BJ (cell line): Measurements from ENCODE around the gene PACS2. TPM values are rescaled to one million over a fixed set of nuclear protein-coding genes. Genes with fewer than 3 reads are reported as not detected.

ENCODE experiments used
- CTCF ChIA-PET: fragments of 350-600 bp; formaldehyde crosslinking; extraction: SDS; loops from one replicate; lab custom pipeline; 2021; ENCODE audit warnings: antibody characterized with exemption, inconsistent platforms; lab: Yijun Ruan, JAX
- POLR2A ChIA-PET: fragments of 300-600 bp; sonication (Branson Sonifier 250); formaldehyde crosslinking; extraction: SDS; loops from one replicate; lab custom pipeline; 2021; ENCODE audit warnings: antibody characterized with exemption; lab: Charles Lee
- DNase-seq: peaks from one replicate; pipeline ENCODE4 v3.0.0-alpha.2; 2011; ENCODE audit warnings: low read depth
- H3K27me3 ChIP-seq: 2 replicates; pipeline ENCODE4 v1.6.0; 2011; ENCODE audit warnings: low read length; ENCODE audit not compliant: control insufficient read depth, insufficient read depth
- H3K36me3 ChIP-seq: 2 replicates; pipeline ENCODE4 v1.5.1; 2011; ENCODE audit warnings: low read length; ENCODE audit not compliant: control insufficient read depth, insufficient read depth
- H3K4me3 ChIP-seq: 2 replicates; pipeline ENCODE4 v1.5.1; 2011; ENCODE audit warnings: low read depth, mild to moderate bottlenecking, control low read depth, low read length
- polyA plus RNA-seq: library from polyadenylated mRNA; depleted of rRNA; stranded (reverse); fragments of >200 nt; gene quantifications from 2 replicates; pipeline ENCODE4 v1.2.3, GENCODE V29; 2011
- TF ChIP-seq, protein P1 (sequence below): IDR thresholded peaks from 2 replicates; pipeline ENCODE4 v1.5.1; 2011; ENCODE audit warnings: low read depth, mild to moderate bottlenecking, control low read depth, inconsistent platforms, low read length, moderate library complexity; ENCODE audit not compliant: insufficient read depth

PACS2 gene
- polyA plus RNA-seq, 1 experiment = 21.4 TPM

DNA sequence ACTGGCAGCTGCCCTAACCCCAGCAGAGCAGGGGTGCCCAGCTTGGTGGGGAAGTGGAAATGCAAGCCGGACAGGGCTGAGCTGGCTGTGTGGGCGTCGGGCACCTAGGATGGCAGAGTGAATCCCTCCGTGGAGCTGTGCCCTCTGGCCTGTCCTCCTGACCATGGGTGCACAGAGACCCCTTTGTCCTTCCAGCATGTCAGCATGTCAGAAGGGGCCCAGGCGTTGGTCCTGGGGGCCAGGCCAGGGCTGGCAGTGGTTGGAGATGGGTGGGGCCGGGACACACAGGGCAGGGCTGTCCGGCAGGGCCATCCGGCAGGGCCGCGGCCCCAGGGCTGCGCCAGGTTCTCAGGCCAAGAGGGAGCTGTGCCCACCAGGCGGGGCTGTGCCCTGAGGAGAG, 75.0 kb downstream of the PACS2 start:
- H3K36me3 ChIP-seq = peaks cover 10% of the 10 kb centered on the region
- H3K4me3 ChIP-seq = no peak overlapping the region
- no peaks in the 10 kb centered on the region for H3K27me3 ChIP-seq
- POLR2A ChIA-PET = no interaction called here
- no peak for DNase-seq
- TF ChIP-seq, protein P1, sequence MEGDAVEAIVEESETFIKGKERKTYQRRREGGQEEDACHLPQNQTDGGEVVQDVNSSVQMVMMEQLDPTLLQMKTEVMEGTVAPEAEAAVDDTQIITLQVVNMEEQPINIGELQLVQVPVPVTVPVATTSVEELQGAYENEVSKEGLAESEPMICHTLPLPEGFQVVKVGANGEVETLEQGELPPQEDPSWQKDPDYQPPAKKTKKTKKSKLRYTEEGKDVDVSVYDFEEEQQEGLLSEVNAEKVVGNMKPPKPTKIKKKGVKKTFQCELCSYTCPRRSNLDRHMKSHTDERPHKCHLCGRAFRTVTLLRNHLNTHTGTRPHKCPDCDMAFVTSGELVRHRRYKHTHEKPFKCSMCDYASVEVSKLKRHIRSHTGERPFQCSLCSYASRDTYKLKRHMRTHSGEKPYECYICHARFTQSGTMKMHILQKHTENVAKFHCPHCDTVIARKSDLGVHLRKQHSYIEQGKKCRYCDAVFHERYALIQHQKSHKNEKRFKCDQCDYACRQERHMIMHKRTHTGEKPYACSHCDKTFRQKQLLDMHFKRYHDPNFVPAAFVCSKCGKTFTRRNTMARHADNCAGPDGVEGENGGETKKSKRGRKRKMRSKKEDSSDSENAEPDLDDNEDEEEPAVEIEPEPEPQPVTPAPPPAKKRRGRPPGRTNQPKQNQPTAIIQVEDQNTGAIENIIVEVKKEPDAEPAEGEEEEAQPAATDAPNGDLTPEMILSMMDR = no peak
- CTCF ChIA-PET = interaction anchor here (1.4 to 1.5 kb wide), 3 partner anchors 15 to 139 kb away, joined by 4 to 5 read pairs (median 4); no protein-coding TSS in a partner anchor

DNA sequence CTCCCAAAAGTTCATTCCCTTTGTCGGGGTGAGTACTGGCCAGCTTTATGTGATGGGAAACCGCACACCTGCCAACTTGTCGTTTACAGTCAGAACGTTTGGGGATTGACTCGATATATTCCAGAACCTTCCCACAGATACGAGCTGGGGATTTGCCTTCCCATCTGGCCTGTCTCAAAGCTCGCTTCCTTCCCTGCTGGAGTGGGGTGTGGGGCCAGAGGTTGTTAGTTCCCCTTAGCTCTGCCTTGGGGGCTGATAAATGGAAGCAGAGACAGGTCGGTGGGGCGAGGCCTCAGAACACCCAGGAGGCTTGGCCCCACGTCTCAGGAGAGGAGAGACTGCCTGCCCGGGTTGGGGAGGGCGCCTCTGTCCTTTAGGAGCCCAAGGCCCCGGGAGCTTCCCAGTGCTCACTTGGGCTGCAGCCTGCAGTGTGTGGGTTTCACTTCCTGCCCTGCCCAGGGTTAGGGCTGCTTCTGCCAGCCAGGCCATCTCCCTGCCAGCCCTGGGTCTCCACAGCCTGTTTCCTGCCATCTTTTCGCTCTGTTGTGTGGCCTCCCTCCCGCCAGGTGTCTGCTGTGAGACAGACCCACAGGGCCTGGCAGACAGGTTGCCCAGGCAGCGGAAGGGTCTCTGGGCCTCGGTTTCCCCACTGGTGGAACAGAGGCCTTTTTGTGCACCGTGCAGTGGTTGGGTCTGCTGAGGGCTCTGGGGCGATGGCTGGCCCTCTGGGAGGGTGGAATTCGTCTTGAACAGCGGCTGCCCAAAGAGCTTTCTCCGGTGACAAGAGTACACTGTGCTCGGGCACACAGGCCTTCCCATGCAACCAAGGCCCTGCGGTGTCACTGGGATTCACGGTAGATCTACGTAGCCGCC, 75.7 kb downstream of the PACS2 start:
- TF ChIP-seq, protein P1 = no peak
- H3K36me3 ChIP-seq = peaks cover 9% of the 10 kb centered on the region
- H3K27me3 ChIP-seq = no peaks in the 10 kb centered on the region
- no peak for DNase-seq
- no peak overlapping the region for H3K4me3 ChIP-seq
- CTCF ChIA-PET = interaction anchor here (0.7 to 1.4 kb wide), 4 partner anchors 9 to 138 kb away, joined by 3 to 5 read pairs (median 4); no protein-coding TSS in a partner anchor
- POLR2A ChIA-PET = no interaction called here

DNA sequence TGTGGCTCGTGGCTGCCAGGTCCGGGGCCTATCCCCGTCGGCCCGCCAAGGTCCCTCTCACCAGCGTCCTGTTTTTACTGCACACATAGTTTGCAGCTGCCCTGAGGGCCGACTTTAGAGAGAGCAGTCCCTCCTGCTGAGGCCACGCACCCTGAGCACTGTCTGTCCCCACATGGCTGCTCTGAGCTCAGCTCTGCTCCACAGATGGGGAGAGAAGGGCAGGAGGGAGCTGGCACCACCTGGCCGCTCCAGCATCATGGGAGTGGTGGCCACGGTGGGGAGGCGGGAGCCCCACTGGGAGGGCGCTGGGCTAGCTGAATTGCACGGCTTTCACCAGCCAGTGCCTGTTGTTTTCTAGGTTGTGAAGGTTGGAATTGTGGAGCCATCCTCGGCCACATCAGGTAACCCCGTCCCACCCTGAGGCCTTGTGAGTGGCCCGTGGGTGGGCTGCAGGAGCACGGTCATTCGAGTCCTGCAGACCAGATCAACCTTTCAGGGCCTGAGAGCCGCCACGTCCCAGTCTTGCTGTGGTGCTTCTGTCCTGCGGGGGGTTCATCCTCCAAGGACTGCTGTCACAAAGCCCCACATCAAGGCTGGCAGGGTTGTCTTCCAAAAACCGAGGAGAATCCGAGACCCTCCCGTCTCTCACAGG, 76.4 kb downstream of the PACS2 start:
- CTCF ChIA-PET = interaction anchor here (0.8 kb wide), 1 partner anchor 20 kb away, joined by 3 read pairs; no protein-coding TSS in a partner anchor

DNA sequence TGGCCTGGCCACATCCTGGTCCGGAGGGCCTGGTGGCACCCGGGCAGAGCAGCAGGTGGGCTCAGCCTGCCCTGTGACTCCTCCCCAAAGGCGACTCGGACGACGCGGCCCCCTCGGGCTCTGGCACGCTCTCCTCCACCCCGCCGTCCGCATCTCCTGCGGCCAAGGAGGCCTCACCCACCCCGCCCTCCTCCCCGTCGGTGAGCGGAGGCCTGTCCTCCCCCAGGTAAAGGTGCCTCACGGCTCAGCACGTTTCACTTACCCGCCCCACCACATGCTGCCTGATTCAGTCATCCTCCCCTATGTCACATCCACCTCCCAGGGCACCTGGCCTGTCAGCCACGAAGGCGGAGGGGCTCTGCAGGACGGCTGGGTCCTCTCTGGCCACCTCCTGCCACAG, 77.0 kb downstream of the PACS2 start:
- DNase-seq = no peak
- Histone ChIP-seq H3K27me3 (no peaks in the 10 kb centered on the region), H3K36me3 (peaks cover 9% of the 10 kb centered on the region), H3K4me3 (no peak overlapping the region)
- ChIA-PET POLR2A (no interaction called here), CTCF (interaction anchor here (0.8 kb wide), 1 partner anchor 21 kb away, joined by 3 read pairs; no protein-coding TSS in a partner anchor)
- TF ChIP-seq, protein P1 = no peak

More for the DNA sequence above, 76.4 kb downstream of the PACS2 start:
- POLR2A ChIA-PET = no interaction called here
- Histone ChIP-seq H3K36me3 (peaks cover 9% of the 10 kb centered on the region), H3K4me3 (no peak overlapping the region), H3K27me3 (no peaks in the 10 kb centered on the region)
- TF ChIP-seq, protein P1 = no peak
- DNase-seq = no peak
